GM12873 (cell line): Measurements from ENCODE around the gene RNASEH1.

ENCODE experiments used
- TF ChIP-seq, protein P1 (sequence below): IDR thresholded peaks from 2 replicates; pipeline ENCODE4 v1.5.1; 2012; ENCODE audit warnings: low read depth, mild to moderate bottlenecking, moderate library complexity, low read length, control low read depth; ENCODE audit not compliant: insufficient read depth; ENCODE audit errors: missing control alignments

Gene RNASEH1

DNA sequence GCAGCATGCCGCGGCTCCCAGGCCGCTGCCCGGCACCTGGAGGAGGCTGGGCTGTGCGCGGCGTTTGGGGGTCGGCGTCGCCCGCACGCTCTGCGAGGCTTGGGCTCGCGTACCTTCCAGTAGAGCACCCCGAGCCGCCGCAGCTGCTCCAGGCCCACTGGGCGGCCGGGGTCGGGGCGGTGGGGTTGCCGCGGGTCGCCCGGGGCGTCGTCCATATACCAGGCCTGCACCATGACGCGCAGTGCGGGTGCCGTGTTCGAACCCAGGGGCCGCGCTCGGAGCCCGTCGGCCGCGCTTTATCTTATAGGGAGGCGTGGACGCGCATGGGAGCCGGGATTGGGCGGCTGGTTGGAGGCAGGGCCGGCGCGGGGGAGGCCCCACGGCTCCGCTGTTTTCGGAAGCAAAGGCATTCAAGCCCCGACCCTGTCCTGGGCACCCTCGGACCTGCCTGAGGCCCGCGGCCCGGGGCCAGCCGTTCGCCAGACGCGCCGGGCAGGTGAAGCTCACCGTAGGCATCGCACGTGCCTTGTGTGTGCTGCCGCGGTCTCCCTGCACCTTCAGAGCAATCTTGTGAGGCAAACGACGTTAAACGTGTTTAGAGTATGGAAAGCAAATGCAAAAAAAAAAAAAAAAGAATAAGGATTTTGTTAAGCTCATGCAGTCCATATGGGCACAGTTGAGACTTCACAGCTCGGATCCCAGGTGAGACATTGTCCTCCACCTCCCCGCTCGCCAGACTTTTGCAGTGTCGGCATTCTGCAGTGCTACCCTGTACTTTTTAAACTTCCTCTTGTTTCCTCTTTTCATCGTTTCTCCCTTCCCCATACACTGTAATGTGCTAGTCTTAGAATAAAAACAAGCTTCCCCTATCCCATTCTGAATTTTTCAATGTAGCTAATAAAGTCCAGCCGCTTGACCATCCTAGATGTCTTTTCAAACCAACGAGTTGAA is 38.6 kb downstream of the RNASEH1 start, which contains the start of gene ADI1:
Gene ADI1 (minus strand): TSS at position 277 of the 951 bp plus-strand sequence. CDS start 44 bp downstream, at position 233.
- TF ChIP-seq, protein P1, sequence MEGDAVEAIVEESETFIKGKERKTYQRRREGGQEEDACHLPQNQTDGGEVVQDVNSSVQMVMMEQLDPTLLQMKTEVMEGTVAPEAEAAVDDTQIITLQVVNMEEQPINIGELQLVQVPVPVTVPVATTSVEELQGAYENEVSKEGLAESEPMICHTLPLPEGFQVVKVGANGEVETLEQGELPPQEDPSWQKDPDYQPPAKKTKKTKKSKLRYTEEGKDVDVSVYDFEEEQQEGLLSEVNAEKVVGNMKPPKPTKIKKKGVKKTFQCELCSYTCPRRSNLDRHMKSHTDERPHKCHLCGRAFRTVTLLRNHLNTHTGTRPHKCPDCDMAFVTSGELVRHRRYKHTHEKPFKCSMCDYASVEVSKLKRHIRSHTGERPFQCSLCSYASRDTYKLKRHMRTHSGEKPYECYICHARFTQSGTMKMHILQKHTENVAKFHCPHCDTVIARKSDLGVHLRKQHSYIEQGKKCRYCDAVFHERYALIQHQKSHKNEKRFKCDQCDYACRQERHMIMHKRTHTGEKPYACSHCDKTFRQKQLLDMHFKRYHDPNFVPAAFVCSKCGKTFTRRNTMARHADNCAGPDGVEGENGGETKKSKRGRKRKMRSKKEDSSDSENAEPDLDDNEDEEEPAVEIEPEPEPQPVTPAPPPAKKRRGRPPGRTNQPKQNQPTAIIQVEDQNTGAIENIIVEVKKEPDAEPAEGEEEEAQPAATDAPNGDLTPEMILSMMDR: no peak

DNA sequence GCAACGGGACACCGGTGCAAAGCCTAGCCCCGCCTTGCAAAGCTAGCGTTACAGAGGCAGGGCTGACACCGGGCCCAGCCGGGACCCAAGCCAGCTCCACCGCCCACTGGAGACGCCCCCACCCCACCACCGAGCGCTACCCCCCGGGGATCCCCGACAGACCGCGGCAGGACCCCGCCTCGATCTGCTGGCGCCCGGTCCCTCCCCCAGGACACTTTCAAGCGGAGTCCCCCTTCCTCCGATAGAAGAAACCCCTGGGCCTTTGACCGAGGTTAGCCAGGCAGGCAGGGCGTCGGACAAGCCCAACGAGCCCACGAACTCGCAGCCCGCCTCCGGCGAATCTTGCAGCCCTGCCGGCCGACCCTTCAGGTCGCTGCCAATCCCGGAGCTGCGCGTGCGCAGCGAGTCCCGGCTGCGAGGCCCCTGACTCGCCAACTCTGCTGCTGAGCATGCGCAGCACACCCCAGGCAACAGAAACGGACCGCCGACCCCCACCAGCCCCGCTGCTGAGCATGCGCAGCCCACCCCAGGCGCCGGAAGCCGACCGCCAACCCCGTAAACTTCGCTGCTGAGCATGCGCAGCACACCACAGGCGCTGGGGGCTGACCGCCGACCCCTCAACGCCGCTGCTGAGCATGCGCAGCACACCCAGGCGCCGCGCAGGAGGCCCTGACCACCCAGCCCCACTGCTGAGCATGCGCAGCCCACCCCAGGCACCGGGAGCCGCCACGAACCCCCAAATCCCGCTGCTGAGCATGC is 39.5 kb downstream of the RNASEH1 start:
- TF ChIP-seq, protein P1: no peak

DNA sequence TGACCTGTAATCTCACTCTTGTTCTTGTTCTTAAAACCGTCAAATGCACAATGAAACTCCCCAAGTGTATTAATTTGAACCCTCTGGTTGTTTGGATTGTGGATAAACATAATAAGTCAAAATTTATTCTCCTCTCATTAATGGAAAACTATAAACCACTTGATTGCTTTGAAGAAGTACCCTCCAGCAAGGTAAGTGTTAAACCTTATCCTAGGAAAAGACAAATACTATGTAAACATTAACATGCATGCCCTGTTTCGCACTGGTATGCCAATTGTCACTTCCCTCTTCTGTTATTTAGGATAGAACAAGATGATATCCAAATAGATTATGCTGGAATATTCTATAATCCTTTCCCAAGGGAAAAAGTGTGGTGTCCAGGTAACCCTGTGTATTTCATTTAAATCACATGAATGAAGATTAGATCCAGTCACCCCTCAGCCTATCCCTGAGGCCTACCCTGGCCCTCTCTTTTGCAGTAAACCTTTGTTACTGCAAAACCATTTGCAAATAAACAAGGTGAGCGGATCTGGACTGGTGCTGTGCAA is 40.1 kb downstream of the RNASEH1 start:
- TF ChIP-seq, protein P1: no peak

DNA sequence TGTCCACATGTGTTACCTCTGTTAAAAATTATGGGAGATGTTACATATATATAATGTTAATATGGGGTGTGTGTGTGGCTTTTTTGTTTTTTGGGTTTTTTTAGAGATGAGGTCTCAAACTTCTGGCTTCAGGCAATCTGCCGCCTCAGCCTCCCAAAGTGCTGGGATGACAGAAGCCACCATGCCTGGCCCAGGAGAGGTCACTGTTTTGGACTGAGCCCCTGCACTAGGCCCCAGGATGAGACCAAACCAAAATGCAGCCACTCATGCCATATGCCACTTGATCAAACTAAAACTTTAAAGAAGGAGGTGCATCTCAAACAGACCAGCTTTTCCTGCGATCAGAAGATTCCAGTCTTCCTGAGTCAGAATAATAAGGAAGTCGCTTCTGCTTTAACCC is 41.3 kb downstream of the RNASEH1 start:
- TF ChIP-seq, protein P1: no peak

DNA sequence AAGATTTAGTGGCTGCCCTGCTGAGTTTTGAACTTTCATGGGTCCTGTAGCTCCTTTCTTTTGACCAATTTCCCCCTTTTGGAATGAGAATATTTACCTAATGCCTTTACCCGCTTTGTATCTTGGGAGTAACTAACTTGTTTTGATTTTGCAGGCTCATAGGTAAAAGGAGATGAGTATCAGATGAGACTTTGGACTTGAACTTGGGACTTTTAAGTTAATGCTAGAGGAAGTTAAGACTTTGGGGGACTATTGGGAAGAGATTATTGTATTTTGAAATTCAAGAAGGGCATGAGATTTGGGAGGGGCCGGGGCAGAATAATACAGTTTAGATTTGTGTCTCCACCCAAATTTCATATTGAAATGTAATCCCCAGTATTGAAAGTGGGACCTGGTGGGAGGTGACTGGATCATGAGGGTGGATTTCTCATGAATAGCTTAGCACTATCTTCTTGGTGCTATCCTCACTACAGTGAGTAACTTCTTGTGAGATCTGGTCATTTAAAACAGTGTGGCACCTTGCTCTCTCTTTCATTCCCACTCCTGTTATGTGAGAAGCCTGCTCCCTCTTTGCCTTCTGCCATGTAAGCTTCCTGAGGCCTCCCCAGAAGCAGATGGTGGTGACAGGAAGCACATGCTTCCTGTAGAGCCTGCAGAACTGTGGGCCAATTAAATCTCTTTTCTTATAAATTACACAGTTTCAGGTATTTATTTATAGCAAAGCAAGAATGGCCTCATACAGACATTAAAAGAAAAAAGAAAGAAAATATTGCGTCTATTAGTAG is 44.9 kb downstream of the RNASEH1 start:
- TF ChIP-seq, protein P1: no peak

DNA sequence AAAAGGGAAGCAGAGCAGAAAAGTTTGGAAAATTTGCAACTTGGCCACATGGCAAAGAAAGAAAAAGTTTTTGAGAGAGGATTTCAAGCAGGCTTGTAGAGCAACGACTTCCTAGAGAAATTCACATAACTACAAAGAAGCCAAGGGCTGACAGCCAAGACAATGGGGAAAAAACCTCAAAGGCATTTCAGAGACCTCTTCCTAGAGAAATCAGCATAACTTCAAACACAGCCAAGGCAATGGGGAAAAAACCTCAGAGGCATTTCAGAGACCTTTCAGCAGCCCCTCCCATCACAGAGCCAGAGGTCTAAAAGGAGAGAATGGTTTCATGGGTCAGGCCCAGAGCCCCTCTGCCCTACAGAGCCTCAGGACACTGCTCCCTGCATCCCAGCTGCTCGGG is 46.0 kb downstream of the RNASEH1 start:
- TF ChIP-seq, protein P1: no peak
